ENCODE data around the gene OR4K1.
"Not testable (repeated sequence)": the region's sequence is repeated elsewhere in the genome, so short reads cannot be mapped to it uniquely, and the experiment has no call there.

OR4K1 gene

DNA sequence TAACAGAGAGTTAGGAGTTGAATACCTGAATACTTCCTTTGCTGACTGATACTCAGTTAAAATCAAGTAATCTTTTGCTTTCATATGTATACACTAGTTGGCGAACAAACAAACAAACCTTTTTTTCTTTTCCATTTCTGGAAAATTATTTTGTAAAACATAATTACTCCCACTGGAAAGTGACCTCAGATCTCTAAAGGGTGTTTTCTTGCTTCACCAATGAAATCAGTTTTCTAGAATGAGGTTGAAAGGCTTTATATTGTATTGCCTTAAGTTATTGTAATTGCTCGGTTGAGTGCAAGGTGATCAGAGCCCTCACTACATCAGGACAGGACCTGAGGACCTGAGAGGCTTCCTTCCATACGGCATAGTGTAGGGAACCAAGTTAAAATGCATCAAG is at the start of gene OR4K1:
Gene OR4K1, plus strand, starts transcription at position 301 of the 400 bp plus-strand sequence. CDS start 4,750 bp downstream, outside the sequence.
- DNase-seq, result no peak

GRCh38 chr14:19895282-19895681 is 35.4 kb upstream of the OR4K1 start:
- DNase-seq, result no peak

DNA sequence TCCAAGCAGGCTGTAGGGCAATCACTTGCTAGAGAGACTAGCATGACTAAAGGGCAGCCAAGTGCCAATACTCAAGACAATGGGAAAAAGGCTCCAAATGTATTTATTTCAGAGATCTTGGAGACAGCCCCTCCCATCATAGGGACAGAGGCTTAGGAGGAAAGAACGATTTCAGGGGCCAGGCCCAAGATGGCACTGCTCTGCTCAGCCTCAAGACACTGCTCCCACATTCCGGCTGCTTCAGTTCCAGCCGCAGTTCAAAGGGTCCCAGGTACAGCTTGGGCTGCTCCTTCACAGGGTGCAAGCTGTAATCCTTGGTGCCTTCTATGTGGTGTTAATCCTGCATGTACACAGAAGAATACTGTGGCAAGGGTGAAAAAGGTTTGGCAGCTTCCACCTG is 29.7 kb upstream of the OR4K1 start:
- no peak for DNase-seq

DNA sequence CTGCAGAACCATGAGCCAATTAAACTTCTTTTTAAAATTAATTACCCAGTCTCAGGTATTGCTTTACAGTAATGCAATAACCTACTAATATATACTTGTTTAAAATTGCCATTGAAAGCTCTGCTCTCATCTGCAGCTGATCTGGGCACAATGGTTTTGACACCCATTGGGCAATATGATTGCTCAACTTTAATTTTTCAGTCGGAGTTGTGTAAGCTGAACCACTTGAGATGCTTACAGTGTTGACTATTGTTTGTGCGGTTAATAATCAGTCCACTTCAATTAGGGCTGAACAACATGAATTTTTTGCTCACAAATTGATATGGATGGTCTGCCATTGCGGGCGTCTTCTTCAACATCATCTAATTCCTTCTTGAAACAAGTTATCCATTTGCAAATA is 28.3 kb upstream of the OR4K1 start:
- no peak for DNase-seq

GRCh38 chr14:19906665-19907064 is 24.1 kb upstream of the OR4K1 start:
- no peak for DNase-seq

DNA sequence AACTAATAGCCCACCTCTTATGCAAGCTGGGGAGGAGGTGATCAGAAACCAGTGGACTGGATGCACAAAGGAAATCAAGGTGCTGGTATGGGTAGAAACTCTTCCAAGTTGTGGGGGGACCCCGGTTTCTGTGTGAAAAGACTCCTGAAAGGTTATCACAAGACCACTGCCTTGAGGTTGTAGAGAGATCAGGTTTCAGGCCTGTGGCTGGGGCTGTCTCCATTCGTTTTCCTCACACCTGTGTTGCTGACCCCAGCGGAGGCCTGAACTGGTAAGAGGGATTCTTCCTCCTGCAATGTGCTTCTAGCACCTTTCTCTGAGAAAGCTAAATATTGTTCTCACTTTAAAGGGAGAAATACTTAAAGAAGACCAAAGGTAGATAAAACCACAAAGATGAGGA is 19.6 kb upstream of the OR4K1 start:
- no peak for DNase-seq

- DNase-seq, result no peak
Measured at GRCh38 chr14:19917243-19917642, 13.5 kb upstream of the OR4K1 start.

GRCh38 chr14:19917955-19918518 is 12.7 kb upstream of the OR4K1 start:
- no peak for DNase-seq

DNA sequence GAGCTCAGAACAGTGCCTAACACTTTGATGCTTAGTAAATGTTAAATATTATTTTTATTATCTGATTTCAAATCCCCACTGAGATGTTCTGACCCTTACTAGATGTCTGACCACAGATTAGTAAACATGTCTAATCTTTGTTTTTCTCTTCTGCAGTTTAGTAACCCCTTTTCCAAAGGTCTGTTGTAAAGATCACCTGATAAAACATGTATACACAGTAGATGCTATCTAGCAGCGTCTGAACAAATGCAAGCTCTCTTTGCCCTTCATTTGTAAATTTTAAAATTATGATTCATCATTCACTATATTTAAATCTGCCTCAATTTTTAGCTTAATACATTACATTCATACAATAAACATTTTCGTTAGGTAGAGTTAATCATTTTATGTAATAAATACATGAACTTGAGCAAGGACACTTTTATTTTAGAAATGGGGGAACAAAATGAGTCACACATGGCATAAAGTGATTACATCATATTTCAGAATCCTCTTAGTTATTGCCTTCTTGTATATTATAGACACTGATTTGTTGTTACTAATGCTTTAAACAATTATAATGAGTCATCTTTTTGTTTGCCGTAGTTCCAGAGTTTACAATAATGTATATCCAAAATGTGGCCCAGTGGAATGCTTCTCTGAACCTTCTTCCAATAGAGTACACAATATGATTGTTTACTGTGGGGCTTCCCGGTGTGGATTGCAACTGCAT is 12.0 kb upstream of the OR4K1 start:
- DNase-seq, result no peak

- no peak for DNase-seq
Measured at GRCh38 chr14:19920021-19920657, 10.6 kb upstream of the OR4K1 start, which contains the start of gene OR4K5. OR4K5 (plus strand) TSS chr14:19920607; CDS start chr14:19920607, 0 bp downstream.

DNA sequence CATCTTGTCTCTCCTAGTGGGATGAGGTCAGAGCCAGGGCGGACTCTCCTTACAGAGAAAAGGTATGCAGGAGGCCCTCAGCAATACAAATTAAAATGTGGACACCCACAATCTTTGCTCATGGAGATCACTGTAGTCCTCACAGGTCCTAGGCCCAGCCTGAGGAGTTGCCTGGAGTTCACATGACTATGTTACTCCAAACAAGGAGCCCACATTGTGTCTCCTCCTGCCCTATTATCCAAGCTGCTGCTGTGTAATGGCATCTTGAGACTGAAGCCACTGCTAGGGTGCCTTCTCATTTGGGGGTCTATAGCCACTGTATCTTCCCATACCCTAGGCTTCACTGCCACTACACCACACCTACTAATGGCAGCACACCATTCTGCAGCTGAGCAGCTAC is 11.0 kb downstream of the OR4K1 start:
- DNase-seq, result no peak

DNA sequence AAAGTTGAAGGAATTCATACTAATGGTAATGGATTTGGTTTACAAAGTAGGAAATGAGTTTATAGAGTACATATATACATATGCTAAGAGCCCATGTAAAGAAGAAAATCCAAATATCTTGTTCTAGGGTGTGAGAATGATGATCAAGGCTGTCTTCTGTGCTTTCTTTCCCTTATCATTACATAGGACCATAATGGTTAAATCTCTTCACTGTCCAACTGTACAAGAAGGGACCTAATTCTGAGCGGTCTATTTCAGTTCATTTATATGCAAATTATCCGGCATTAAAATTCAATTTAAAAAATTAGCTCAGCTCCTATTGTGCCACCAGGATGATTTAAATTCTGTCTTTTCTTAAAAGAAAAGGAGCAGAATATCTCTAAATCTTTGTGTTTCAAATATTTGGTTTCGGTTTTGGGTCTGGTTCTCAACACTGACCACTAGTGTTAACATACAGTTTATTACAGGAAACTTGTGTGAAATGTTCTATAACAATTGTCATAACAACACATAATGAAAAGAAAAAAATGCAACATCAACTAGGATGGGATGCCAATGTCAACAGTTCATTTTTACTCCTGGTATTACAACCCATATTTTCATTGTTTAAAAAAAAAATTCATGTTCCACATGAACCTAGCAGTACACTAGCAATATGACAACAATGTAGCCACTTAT is 16.8 kb downstream of the OR4K1 start:
- no peak for DNase-seq

GRCh38 chr14:19949218-19949617 is 18.5 kb downstream of the OR4K1 start:
- no peak for DNase-seq

GRCh38 chr14:19969735-19970134 is 39.0 kb downstream of the OR4K1 start:
- DNase-seq, result not testable (repeated sequence)

DNA sequence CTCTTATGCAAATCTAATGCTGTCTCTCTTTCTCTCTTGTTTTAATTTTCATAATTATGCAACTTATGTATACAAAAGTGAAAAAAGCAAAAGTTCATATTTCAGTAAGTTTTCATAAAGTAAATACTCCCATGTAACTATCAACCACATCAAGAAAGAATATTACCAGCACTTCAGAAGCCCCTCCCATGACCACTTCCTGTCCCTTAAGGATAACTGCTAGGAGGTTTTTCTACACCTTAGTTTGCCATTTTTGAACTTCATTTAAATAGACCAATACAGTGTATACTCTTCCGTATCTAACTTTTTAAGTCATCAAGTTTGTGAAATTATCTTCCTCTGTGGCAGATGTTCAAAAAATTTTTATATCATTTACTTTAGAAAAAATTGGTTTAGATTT is 44.1 kb downstream of the OR4K1 start:
- no peak for DNase-seq

GRCh38 chr14:19975291-19975690 is 44.6 kb downstream of the OR4K1 start, which contains the start of gene OR4K15:
OR4K15 (plus strand) TSS chr14:19975591; CDS start chr14:19975591, 0 bp downstream.
- no peak for DNase-seq
